ENCODE results near the gene HNRNPLL. TPM values are rescaled to one million over a fixed set of nuclear protein-coding genes. Genes with fewer than 3 reads are reported as not detected.

HNRNPLL gene
- total and polyA plus RNA-seq, 2 experiments from 2014 or later, result 42.5 to 53.4 TPM

DNA sequence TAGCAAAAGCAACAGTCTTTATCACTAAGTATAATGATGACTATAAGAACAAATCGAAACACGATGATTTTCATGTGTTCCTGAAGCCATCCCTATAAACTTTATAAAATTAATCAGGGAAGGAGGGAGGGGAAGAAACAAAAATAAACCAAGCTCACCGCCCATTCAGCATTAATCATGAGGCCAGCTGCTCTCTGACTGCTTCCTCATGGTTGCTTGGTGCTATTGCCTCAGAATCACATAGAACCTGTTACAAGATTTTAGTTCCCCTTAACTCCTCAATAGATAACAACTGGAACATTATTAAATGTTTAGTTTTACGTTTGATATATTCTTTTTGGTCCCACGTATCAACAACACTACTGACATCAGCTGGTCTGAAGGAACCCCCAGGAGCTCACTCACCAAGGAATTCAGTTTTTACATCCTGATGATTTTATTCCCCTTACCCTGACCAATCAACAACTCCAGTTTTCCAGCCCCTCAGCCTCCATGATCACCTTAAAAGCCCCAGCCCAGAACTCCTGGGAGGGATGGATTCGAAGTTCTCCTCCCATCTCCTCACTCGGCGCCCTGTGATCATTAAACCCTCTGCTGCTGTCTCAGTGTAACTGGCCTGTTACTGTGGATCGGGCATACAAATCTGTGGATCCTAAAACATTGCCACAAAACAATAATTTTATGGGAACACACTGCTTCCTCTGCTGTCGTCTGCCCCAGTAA, 10.6 kb upstream of the HNRNPLL start:
- TF ChIP-seq JUNB (IDR thresholded peaks at IDR 0.05; ENCODE audit: unreplicated experiment), result no peak
- TF ChIP-seq, protein P1, sequence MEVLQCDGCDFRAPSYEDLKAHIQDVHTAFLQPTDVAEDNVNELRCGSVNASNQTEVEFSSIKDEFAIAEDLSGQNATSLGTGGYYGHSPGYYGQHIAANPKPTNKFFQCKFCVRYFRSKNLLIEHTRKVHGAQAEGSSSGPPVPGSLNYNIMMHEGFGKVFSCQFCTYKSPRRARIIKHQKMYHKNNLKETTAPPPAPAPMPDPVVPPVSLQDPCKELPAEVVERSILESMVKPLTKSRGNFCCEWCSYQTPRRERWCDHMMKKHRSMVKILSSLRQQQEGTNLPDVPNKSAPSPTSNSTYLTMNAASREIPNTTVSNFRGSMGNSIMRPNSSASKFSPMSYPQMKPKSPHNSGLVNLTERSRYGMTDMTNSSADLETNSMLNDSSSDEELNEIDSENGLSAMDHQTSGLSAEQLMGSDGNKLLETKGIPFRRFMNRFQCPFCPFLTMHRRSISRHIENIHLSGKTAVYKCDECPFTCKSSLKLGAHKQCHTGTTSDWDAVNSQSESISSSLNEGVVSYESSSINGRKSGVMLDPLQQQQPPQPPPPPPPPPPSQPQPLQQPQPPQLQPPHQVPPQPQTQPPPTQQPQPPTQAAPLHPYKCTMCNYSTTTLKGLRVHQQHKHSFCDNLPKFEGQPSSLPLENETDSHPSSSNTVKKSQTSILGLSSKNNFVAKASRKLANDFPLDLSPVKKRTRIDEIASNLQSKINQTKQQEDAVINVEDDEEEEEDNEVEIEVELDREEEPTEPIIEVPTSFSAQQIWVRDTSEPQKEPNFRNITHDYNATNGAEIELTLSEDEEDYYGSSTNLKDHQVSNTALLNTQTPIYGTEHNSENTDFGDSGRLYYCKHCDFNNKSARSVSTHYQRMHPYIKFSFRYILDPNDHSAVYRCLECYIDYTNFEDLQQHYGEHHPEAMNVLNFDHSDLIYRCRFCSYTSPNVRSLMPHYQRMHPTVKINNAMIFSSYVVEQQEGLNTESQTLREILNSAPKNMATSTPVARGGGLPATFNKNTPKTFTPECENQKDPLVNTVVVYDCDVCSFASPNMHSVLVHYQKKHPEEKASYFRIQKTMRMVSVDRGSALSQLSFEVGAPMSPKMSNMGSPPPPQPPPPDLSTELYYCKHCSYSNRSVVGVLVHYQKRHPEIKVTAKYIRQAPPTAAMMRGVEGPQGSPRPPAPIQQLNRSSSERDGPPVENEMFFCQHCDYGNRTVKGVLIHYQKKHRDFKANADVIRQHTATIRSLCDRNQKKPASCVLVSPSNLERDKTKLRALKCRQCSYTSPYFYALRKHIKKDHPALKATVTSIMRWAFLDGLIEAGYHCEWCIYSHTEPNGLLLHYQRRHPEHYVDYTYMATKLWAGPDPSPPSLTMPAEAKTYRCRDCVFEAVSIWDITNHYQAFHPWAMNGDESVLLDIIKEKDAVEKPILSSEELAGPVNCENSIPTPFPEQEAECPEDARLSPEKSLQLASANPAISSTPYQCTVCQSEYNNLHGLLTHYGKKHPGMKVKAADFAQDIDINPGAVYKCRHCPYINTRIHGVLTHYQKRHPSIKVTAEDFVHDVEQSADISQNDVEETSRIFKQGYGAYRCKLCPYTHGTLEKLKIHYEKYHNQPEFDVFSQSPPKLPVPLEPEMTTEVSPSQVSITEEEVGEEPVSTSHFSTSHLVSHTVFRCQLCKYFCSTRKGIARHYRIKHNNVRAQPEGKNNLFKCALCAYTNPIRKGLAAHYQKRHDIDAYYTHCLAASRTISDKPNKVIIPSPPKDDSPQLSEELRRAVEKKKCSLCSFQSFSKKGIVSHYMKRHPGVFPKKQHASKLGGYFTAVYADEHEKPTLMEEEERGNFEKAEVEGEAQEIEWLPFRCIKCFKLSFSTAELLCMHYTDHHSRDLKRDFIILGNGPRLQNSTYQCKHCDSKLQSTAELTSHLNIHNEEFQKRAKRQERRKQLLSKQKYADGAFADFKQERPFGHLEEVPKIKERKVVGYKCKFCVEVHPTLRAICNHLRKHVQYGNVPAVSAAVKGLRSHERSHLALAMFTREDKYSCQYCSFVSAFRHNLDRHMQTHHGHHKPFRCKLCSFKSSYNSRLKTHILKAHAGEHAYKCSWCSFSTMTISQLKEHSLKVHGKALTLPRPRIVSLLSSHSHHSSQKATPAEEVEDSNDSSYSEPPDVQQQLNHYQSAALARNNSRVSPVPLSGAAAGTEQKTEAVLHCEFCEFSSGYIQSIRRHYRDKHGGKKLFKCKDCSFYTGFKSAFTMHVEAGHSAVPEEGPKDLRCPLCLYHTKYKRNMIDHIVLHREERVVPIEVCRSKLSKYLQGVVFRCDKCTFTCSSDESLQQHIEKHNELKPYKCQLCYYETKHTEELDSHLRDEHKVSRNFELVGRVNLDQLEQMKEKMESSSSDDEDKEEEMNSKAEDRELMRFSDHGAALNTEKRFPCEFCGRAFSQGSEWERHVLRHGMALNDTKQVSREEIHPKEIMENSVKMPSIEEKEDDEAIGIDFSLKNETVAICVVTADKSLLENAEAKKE (CRISPR knock-in tag; IDR thresholded peaks at IDR 0.05), result no peak
- TF ChIP-seq ZNF331 (CRISPR knock-in tag; IDR thresholded peaks at IDR 0.05; ENCODE audit: low read depth), result no peak
- TF ChIP-seq, protein P2, sequence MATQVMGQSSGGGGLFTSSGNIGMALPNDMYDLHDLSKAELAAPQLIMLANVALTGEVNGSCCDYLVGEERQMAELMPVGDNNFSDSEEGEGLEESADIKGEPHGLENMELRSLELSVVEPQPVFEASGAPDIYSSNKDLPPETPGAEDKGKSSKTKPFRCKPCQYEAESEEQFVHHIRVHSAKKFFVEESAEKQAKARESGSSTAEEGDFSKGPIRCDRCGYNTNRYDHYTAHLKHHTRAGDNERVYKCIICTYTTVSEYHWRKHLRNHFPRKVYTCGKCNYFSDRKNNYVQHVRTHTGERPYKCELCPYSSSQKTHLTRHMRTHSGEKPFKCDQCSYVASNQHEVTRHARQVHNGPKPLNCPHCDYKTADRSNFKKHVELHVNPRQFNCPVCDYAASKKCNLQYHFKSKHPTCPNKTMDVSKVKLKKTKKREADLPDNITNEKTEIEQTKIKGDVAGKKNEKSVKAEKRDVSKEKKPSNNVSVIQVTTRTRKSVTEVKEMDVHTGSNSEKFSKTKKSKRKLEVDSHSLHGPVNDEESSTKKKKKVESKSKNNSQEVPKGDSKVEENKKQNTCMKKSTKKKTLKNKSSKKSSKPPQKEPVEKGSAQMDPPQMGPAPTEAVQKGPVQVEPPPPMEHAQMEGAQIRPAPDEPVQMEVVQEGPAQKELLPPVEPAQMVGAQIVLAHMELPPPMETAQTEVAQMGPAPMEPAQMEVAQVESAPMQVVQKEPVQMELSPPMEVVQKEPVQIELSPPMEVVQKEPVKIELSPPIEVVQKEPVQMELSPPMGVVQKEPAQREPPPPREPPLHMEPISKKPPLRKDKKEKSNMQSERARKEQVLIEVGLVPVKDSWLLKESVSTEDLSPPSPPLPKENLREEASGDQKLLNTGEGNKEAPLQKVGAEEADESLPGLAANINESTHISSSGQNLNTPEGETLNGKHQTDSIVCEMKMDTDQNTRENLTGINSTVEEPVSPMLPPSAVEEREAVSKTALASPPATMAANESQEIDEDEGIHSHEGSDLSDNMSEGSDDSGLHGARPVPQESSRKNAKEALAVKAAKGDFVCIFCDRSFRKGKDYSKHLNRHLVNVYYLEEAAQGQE (IDR thresholded peaks at IDR 0.05; ENCODE audit: unreplicated experiment), result no peak
- no peak for TF ChIP-seq EZH2 (IDR thresholded peaks at IDR 0.05; ENCODE audit: low read depth, unreplicated experiment)
- no peak for TF ChIP-seq POLR2AphosphoS5 (IDR thresholded peaks at IDR 0.05; ENCODE audit: low read depth)
- TF ChIP-seq, protein P3, sequence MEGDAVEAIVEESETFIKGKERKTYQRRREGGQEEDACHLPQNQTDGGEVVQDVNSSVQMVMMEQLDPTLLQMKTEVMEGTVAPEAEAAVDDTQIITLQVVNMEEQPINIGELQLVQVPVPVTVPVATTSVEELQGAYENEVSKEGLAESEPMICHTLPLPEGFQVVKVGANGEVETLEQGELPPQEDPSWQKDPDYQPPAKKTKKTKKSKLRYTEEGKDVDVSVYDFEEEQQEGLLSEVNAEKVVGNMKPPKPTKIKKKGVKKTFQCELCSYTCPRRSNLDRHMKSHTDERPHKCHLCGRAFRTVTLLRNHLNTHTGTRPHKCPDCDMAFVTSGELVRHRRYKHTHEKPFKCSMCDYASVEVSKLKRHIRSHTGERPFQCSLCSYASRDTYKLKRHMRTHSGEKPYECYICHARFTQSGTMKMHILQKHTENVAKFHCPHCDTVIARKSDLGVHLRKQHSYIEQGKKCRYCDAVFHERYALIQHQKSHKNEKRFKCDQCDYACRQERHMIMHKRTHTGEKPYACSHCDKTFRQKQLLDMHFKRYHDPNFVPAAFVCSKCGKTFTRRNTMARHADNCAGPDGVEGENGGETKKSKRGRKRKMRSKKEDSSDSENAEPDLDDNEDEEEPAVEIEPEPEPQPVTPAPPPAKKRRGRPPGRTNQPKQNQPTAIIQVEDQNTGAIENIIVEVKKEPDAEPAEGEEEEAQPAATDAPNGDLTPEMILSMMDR (conservative IDR thresholded peaks at IDR 0.05; ENCODE audit: low read depth in 2 of 2), result no peak
- no peak for TF ChIP-seq NANOG (IDR thresholded peaks at IDR 0.05; ENCODE audit: borderline replicate concordance)
- no peak for TF ChIP-seq CREB1 (CRISPR knock-in tag; IDR thresholded peaks at IDR 0.05; ENCODE audit: low read depth)
- no peak for TF ChIP-seq ZNF114 (CRISPR knock-in tag; IDR thresholded peaks at IDR 0.05)
- TF ChIP-seq, protein P4, sequence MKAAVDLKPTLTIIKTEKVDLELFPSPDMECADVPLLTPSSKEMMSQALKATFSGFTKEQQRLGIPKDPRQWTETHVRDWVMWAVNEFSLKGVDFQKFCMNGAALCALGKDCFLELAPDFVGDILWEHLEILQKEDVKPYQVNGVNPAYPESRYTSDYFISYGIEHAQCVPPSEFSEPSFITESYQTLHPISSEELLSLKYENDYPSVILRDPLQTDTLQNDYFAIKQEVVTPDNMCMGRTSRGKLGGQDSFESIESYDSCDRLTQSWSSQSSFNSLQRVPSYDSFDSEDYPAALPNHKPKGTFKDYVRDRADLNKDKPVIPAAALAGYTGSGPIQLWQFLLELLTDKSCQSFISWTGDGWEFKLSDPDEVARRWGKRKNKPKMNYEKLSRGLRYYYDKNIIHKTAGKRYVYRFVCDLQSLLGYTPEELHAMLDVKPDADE (IDR thresholded peaks at IDR 0.05), result no peak
- TF ChIP-seq STAT1 (IDR thresholded peaks at IDR 0.05; ENCODE audit: unreplicated experiment), result no peak
- no peak for TF ChIP-seq EZH2phosphoT487 (IDR thresholded peaks at IDR 0.05; ENCODE audit: unreplicated experiment)
- Mint-ChIP-seq H3K9me3 (no peaks in the 10 kb centered on the region), H3K4me3 (no peak overlapping the region), H3K4me1 (peaks cover 11% of the 10 kb centered on the region), H3K36me3 (ENCODE audit: low read depth) (no peaks in the 10 kb centered on the region), H3K27ac (no peak overlapping the region), H3K27me3 (ENCODE audit: insufficient read depth, low read depth, poor library complexity) (no peaks in the 10 kb centered on the region)
- no peaks in the 10 kb centered on the region for H4K20me1 ChIP-seq (replicated peaks; ENCODE audit: insufficient read depth)
- no peak overlapping the region for H3K27ac ChIP-seq (ENCODE audit: low read depth)
- ATAC-seq (peak; percentile 66), DNase-seq (ENCODE audit: low spot score) (no peak)
- H3K27me3 ChIP-seq (ENCODE audit: insufficient read depth), result no peaks in the 10 kb centered on the region
- H3K9me2 ChIP-seq (ENCODE audit: insufficient read depth), result no peaks in the 10 kb centered on the region; the same call in 1 of the 2 replicates
- H3K4me3 ChIP-seq, result no peak overlapping the region
- no peaks in the 10 kb centered on the region for H3K36me3 ChIP-seq (ENCODE audit: insufficient read depth)
- 0 out of 2 replicates have a peak overlapping the region, but pooled peaks have one; percentile 23 for H3K4me2 ChIP-seq
- peaks cover 11% of the 10 kb centered on the region; the same call in 1 of the 2 replicates for H3K4me1 ChIP-seq (ENCODE audit: insufficient read depth)
- H2AFZ ChIP-seq, result peak overlapping the region; percentile 80; the same call in 1 of the 2 replicates
- no peaks in the 10 kb centered on the region for H3K79me2 ChIP-seq (replicated peaks; ENCODE audit: insufficient read depth)
- H3F3A ChIP-seq (replicated peaks; ENCODE audit: low read depth), result no peaks in the 10 kb centered on the region
